H1 (cell line): ENCODE data around the gene ZNF615. TPM values are rescaled to one million over a fixed set of nuclear protein-coding genes. Genes with fewer than 3 reads are reported as not detected.

Source experiments
- CHD2 ChIP-seq: IDR thresholded peaks from 2 replicates; pipeline ENCODE4 v1.6.1; 2012; ENCODE audit warnings: low read length, improper control_type of control experiment
- polyA plus RNA-seq, 7 experiments: library from polyadenylated mRNA; depleted of rRNA in 3 of 7; stranded (reverse) in 5 of 7; unstranded in 2 of 7; fragments of >200 nt in 5 of 7; fragments of 200-250 nt in 2 of 7; gene quantifications; 1 replicate in 5 of 7; 2 replicates in 1 of 7; 4 replicates in 1 of 7; pipeline versions ENCODE4 v1.2.1 to v1.2.3, GENCODE V29; 2011 to 2013; ENCODE audit warnings: missing spikeins in 2 of 7, mixed read lengths in 2 of 7
- total RNA-seq: library from RNA; stranded (reverse); fragmentation: NEBNext Ultra II Directional; extraction: Animal tissue kit (Norgen Biotek cat#: 25700); gene quantifications from 2 replicates; pipeline ENCODE4 v1.2.1, GENCODE V29; 2021

ZNF615 gene
- total and polyA plus RNA-seq, 2 of the 8 experiments (the other 6 are each of a cell fraction or from before 2014, with no cell fraction given) = 2.8 to 7.5 TPM

DNA sequence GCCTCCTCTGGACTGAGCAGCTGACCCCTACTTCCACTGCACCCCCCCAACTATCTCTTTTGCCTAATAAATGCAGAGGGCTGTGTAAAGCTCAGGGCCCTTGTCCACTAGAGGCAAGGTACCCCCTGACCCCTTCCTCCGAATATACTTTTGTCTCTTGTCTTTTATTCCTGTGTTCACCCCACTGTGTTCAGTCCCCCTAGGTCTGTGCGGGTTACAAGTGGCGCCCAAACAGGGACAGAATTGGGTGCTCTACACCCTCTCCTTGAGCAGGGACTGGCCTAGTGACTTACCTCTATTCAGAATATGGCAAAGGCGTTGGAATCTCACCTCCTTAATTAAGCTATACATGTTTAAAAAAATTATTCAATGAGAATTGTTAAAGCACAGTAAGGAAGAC lies 36.4 kb downstream of the ZNF615 start (continued):
- no peak for TF ChIP-seq CHD2
- TF ChIP-seq, all 59 proteins: peak for 0
